ENCODE results near the gene RET. TPM values are rescaled to one million over a fixed set of nuclear protein-coding genes. Genes with fewer than 3 reads are reported as not detected.

Gene RET
- total and polyA plus RNA-seq, 2 of the 13 experiments (the other 11 are each of a cell fraction or from before 2014, with no cell fraction given): 0.02 TPM; not detected in 1

DNA sequence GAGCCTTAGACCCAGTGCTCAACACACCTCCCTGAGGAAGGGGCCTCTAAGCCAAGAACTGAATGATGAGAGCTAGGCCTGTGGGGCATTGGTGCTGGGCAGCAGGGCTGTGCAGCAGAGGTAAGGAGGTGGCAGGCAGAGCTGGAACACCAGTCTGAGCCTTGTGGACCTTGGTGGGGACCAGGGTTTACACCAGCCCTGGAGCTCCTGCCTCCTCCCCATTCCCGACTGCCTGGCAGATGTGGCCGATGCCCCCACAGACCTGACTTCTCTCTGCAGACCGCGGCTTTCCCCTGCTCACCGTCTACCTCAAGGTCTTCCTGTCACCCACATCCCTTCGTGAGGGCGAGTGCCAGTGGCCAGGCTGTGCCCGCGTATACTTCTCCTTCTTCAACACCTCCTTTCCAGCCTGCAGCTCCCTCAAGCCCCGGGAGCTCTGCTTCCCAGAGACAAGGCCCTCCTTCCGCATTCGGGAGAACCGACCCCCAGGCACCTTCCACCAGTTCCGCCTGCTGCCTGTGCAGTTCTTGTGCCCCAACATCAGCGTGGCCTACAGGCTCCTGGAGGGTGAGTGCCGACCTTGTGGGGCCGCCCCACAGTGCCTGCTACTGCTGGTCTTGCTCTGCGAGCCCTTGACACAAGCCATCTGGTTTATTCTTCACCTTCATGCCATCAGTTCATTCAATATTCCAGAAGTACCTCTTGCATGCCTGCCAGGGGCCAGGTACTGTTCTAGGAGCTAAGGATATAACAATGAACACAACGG lies 25.4 kb downstream of the RET start:
- in situ Hi-C loops (cut with HindIII; ENCODE audit: extremely low pct_ligation_motif_present, low pct_unique_long_range_greater_than_20kb) (no loop called here), intact Hi-C loops (cut with micrococcal nuclease; ENCODE audit: unreplicated experiment) (no loop called here)
- Histone ChIP-seq H2AFZ (ENCODE audit: low read length) (no peak overlapping the region), H3K4me3 (replicated peaks in 1 of 3; ENCODE audit: insufficient read depth in 1 of 3, low read depth in 2 of 3, low read length in 3 of 3) (no peak overlapping the region), H3K4me2 (ENCODE audit: low read depth, low read length) (no peak overlapping the region), H3K79me2 (ENCODE audit: insufficient read depth, low read length) (no peaks in the 10 kb centered on the region), H3K4me1 (ENCODE audit: insufficient read depth, low read length) (0 out of 2 replicates have a peak, but pooled peaks cover 6% of the 10 kb centered on the region), H3K27me3 (ENCODE audit: control insufficient read depth in 1 of 2, insufficient read depth in 2 of 2, low read length in 2 of 2) (peaks cover 0 to 55% of the 10 kb centered on the region in 2 experiments; a peak in 3 of 5 replicates), H3K36me3 (replicated peaks in 1 of 2; ENCODE audit: control insufficient read depth in 1 of 2, insufficient read depth in 2 of 2, low read length in 2 of 2) (no peaks in the 10 kb centered on the region), H4K20me1 (ENCODE audit: insufficient read depth, low read length) (no peaks in the 10 kb centered on the region), H3K27ac (ENCODE audit: extremely low read length, insufficient read depth, low read length) (no peak overlapping the region), H3K9ac (ENCODE audit: insufficient read depth, low read depth, low read length) (no peak overlapping the region), H3K9me3 (ENCODE audit: low read length) (no peaks in the 10 kb centered on the region)
- FAIRE-seq (no peak), DNase-seq (ENCODE audit: low spot score) (no peak), ATAC-seq (no peak)
- ChIA-PET POLR2A (no interaction called here), CTCF (ENCODE audit: low intra/inter-chr PET ratio, low total read pairs) (no interaction called here)
- WGBS (ENCODE audit: low lambda C conversion rate): 24% methylated on average over 17 of the region's 19 CpGs
- TF ChIP-seq, protein P1, sequence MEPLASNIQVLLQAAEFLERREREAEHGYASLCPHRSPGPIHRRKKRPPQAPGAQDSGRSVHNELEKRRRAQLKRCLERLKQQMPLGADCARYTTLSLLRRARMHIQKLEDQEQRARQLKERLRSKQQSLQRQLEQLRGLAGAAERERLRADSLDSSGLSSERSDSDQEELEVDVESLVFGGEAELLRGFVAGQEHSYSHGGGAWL (CRISPR knock-in tag; IDR thresholded peaks at IDR 0.05): no peak
- TF ChIP-seq GTF2F1 (IDR thresholded peaks at IDR 0.05; ENCODE audit: low read length) (no peak), ATF7 (IDR thresholded peaks at IDR 0.05) (no peak), ATF7 (CRISPR knock-in tag; IDR thresholded peaks at IDR 0.05) (no peak), GFI1 (CRISPR knock-in tag; IDR thresholded peaks at IDR 0.05; ENCODE audit: borderline replicate concordance) (no peak), HMG20A (CRISPR knock-in tag; IDR thresholded peaks at IDR 0.05; ENCODE audit: borderline replicate concordance) (no peak)
- TF ChIP-seq, protein P2, sequence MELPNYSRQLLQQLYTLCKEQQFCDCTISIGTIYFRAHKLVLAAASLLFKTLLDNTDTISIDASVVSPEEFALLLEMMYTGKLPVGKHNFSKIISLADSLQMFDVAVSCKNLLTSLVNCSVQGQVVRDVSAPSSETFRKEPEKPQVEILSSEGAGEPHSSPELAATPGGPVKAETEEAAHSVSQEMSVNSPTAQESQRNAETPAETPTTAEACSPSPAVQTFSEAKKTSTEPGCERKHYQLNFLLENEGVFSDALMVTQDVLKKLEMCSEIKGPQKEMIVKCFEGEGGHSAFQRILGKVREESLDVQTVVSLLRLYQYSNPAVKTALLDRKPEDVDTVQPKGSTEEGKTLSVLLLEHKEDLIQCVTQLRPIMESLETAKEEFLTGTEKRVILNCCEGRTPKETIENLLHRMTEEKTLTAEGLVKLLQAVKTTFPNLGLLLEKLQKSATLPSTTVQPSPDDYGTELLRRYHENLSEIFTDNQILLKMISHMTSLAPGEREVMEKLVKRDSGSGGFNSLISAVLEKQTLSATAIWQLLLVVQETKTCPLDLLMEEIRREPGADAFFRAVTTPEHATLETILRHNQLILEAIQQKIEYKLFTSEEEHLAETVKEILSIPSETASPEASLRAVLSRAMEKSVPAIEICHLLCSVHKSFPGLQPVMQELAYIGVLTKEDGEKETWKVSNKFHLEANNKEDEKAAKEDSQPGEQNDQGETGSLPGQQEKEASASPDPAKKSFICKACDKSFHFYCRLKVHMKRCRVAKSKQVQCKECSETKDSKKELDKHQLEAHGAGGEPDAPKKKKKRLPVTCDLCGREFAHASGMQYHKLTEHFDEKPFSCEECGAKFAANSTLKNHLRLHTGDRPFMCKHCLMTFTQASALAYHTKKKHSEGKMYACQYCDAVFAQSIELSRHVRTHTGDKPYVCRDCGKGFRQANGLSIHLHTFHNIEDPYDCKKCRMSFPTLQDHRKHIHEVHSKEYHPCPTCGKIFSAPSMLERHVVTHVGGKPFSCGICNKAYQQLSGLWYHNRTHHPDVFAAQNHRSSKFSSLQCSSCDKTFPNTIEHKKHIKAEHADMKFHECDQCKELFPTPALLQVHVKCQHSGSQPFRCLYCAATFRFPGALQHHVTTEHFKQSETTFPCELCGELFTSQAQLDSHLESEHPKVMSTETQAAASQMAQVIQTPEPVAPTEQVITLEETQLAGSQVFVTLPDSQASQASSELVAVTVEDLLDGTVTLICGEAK (IDR thresholded peaks at IDR 0.05): no peak
- TF ChIP-seq, protein P2 (CRISPR knock-in tag; IDR thresholded peaks at IDR 0.05): no peak
- BruUV-seq (replicated peaks): no TSS peak

All from HepG2 (cell line).